HG03108 (cell line): Measurements from ENCODE around the gene RTN4R.

Source experiments
- ATAC-seq: cut with Tn5 transposase; IDR thresholded peaks from one replicate; pipeline ENCODE4 v1.9.1; 2021; ENCODE audit warnings: moderate library complexity; ENCODE audit not compliant: unreplicated experiment

RTN4R gene

DNA sequence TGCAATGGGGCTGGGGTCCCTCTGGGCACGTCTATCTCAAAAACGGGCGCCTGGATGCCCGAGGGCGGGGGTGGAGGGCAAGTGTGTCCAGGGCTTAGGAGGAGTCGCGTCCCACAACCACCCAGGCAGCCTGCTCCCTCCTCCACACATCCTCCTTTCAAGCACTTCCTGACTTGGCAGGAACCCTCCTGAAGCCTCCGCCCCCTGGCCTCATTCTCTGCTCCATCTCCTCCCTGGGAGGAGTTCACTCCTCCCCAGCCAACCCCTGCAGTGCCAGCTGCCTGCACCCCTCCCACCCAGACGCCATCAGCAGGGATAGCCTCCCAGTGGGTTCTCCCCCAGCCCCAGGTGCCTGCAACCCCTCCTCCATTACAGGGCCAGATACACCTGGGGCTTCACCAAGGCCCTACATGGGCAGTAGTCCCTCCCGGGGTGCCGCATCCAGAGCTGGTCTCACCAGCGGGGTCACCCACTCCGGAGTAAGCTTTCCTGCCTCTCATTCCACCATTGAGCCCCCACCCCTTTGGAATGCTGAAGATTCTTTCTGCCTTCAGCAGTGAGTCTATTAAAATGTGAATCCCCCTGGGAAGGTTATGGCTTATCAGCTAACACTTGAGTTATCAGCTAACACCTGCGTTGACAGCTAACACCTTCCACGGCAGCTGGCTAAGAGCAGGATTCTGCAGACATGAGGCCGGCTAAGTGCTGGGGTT, 24.4 kb downstream of the RTN4R start:
- ATAC-seq = no peak

GRCh38 chr22:20243176-20243536, 25.0 kb downstream of the RTN4R start:
- ATAC-seq = no peak

DNA sequence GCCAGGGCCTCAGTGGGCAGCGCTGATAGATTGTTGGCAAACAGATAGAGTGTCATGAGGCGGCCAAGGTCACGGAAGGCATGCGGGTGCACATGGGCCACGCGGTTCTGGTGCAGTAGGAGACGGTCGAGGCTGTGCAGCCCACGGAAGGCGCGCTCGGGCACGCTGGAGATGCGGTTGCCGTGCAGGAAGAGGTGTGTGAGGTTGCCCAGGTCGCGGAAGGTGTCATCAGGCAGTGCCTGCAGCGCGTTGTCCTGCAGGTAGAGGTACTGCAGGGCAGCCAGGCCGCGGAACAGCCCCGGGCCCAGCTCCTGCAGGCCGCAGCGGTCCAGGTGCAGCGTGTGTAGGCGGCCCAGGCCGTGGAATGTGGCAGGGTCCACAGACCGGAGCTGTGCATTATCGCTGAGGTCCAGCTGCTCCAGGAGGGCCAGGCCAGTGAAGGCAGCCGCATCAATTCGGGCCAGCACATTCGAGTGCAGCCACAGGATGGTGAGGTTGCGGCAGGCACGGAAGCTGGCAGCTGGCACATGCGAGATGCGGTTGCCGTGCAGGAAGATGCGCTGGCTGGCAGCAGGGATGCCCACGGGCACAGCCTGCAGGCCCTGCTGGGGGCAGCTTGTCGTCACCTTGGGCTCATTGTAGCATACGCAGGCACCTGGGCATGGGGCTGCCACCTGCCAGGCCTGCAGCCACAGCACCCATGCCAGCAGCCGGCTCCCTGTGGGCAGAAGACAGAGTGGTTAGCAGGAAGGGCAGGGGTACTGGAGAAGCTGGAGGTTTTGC, 25.5 kb downstream of the RTN4R start:
- ATAC-seq = no peak

DNA sequence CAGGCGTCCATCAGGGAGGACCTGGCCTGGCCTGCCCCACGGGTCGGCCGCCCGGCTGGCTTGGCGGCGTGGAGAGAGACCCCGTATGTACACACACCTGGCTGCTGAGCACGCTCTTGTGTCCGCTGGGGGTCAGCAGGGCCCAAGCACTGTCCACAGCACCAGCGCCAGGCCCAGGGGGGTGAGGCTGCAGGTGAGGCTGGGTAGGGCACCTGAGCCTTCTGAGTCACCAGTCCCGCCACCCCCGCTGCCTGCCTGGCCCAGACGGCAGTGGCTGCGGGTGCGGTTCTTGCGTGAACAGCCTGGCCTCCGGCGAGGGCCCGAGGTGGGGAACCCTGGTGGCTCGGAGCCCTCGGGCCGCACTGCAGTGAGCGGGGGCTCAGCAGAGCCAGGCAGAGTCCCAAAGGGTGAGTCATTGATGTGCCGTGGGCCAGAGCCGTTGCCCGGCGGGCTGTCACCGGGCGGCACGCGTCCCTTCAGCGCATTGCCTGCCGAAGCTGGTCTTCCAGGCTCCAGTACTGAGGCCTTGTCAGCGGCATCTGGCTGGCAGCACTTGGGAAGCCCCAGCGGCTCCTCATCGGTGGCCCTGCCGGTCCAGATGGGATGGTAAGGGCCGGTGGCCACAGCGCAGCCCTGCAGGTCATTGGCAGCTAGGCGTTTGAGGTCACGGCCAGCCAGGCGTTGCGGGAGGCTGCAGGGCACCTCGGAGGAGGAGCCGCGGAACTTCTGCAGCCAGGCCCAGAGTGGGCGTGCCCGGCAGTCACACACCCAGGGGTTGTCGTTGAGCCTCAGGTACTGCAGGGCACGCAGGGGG, 26.3 kb downstream of the RTN4R start:
- no peak for ATAC-seq

DNA sequence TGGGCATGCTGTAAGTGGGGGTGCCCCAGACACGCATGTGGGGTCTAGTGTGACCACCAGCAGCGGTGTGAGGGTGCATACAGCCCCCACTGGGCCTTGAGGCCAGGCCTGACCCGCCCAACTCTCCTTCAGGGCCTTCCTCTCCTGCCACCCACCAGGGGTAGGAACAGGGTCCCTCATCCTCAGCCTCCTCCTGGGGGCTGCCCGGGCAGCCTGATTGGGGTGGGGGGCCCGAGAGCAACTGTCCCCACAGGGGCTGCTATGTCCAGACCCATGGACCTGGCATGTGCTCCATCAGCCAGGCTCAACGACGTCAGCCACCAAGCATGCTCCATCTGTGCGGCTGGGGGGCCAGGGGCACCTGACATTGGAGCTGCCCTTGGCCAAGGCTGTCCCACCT, 27.2 kb downstream of the RTN4R start:
- no peak for ATAC-seq

- no peak for ATAC-seq
Measured at GRCh38 chr22:20240447-20240764, 27.7 kb downstream of the RTN4R start.

DNA sequence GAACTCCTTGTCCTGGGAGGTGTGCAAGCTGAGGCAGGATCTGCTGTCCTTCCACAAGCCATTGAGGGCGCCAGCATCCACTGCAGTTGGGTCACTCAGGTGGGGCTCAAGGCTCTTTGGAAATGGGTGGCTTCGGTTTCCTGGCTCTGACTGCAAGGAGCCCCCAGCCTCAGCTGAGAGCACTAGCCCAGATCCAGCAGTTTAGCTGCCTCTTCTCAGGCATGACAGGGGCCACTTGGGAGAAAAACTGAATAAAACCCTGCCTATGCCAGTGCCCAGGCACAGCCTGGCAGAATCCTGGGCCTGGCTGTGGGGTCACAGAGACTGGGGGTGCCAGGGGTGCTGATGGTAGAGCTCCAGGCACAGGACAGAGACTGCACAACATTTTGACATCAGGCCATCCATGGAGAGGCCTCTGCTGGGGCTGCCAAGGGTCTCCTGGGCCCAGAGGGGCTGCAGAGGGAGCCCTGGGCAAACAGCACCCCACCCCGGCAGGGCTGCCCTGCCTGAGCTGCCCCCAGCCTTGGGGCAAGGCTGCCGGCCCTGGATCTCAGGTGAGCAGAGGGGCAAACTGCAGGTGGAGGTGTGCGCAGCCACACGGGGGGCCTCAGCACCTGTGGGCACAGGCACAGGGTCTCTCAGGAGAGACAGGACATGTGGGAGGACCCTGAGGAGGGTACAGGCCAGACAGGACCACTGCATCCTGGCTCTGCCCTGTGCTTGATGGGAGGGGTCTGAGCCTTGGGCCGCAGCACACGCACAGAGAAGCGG, 28.3 kb downstream of the RTN4R start:
- ATAC-seq = no peak

GRCh38 chr22:20238901-20239675, 29.0 kb downstream of the RTN4R start:
- no peak for ATAC-seq

- ATAC-seq = no peak
Measured at GRCh38 chr22:20238536-20238900, 29.6 kb downstream of the RTN4R start.

DNA sequence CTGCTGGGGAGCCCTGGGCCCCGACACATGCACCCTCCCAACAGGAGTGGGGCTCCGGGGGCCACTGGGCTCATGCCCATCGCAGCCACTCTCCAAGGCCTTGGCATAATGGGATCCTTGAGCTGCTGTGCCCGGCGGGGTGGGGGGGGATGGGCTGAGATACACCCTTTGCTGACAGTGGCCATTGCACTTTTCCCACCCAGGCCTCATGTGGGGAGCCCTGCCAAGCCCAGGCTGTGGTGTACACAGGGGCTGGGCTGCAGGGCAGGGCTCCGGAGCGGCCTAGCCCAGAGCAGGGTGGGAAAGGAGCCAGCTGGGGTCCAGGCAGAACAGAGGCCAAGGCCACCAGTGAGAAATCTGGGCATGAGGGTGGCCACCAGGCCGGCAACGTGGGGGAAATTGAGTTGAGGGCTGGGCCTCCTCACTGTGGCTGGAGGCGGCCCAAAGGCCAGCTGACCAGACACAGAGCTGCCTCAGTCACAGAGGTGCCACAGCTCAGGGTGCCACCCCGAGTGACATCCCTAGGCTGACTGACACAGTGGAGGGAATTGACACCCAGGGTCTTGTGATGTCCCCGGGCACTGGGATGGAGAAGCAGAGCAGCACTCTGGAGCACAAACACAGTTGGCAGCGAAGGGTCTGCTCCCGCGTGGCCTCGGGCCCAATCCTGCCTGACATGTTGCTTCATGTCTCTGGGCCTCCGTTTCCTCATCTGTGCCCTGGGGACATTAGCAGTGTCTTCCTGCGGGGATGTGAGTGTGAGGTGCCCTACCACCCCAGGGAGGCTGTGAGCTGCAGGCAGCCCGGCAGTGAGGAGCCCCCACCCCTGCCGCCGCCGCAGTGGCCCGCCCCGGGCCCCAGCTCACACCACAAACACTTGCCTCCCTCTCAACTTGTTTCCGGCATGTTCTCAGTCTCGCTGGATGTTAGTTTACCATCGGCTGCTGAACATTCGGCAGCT, 30.4 kb downstream of the RTN4R start:
- ATAC-seq = no peak

GRCh38 chr22:20236052-20236717, 31.9 kb downstream of the RTN4R start:
- ATAC-seq = no peak

DNA sequence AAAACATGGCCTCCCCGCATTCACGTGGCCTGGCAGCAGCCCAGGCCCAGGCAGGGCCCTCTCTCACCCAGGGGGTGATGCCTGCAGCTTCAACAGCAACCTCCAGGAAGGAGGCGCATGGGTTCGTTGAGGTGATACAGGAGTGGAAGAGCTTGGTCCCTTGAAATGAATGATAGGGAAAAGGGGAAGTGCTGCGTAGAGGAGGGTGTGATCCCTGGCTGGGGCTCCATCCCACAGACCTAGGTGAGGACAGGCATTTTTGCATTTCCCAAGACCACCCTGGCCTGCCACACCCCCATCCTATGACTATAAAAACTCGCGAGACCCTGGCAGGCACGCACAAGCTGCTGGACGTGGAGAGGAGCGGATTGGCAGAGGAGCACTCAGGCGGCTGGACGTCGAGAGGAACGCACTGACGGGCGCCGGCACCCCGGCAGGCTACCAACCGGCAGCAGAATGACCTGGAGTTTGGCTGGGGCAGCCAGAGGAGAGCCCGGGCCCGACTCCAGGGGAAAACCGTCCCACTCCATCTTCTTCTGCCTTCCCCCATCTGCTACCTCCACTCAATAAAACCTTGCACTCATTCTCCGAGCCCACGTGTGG, 32.6 kb downstream of the RTN4R start:
- ATAC-seq = no peak

GRCh38 chr22:20234760-20235388, 33.2 kb downstream of the RTN4R start:
- ATAC-seq = no peak

- ATAC-seq = no peak
Measured at GRCh38 chr22:20234314-20234682, 33.8 kb downstream of the RTN4R start.

DNA sequence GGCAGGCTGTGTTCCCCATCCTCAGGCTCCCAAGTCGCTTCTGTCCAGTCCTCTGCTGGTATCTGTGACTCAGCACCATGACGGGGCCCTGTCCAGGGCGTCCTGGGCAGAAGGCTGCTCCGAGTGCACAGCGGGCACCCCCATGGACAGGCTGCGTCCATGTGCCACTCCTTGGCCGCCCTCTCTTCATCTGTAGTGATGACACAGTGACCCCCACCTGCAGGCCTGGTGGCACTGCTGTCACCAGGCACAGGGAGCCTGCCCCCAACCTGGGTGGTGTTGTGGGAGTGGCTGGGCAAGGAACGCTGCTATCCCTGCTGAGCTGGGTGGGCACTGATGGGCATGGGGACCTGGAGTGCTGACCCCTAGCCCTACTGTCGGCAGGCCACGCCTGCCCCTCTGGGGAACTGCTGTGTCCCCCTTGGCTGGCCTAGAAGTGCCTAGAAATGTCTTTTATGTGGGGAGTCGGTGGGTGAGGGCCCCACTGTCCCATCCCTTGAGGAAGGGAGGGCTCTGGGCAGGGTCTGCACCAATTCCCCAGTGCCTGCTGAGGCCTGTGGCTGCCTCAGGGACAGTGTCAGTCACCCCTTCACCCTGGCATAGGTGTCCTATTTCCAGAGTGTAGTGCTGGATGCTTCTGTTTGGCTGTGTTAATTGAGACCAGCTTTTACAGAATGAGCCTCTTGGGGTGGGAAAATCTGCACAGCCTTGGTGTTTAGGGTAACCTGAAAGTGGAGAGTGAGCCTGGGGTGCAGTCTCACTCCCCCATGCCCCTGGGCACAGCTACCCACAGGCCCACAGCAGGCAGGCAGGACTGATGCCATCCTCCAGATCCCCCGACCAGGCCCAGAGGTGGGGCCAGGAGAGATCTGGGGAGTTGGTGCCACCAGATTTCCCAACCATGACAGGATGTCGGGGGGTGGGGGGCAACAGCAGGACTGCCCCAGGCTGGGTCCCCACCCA, 34.5 kb downstream of the RTN4R start:
- no peak for ATAC-seq

- no peak for ATAC-seq
Measured at GRCh38 chr22:20232781-20233180, 35.3 kb downstream of the RTN4R start.

GRCh38 chr22:20232237-20232598, 35.9 kb downstream of the RTN4R start:
- ATAC-seq = no peak
